ENCODE results near the gene HSP90AA1.

GRCh38 chr14:102103062-102103695, 16.3 kb upstream of the HSP90AA1 start:
- TF ChIP-seq CTCF (IDR thresholded peaks at IDR 0.05) (no peak), POLR2A (IDR thresholded peaks at IDR 0.05) (no peak)

Data from esophagus squamous epithelium (tissue), 4 donors.